Measurements from ENCODE around the gene GLA. TPM values are rescaled to one million over a fixed set of nuclear protein-coding genes. Genes with fewer than 3 reads are reported as not detected.

The GLA gene
- total and polyA plus RNA-seq, 9 of the 15 experiments (the other 6 are each of a cell fraction or from before 2014, with no cell fraction given), result 41.7 to 146 (median 73.8) TPM

- TF ChIP-seq RREB1 (CRISPR knock-in tag; IDR thresholded peaks at IDR 0.05) (no peak), ZNF609 (CRISPR knock-in tag; IDR thresholded peaks at IDR 0.05; ENCODE audit: borderline replicate concordance) (no peak), ZNF518B (CRISPR knock-in tag; IDR thresholded peaks at IDR 0.05) (no peak), CXXC5 (CRISPR knock-in tag; IDR thresholded peaks at IDR 0.05) (peak; percentile 70), ARID2 (IDR thresholded peaks at IDR 0.05) (no peak), HINFP (tag; conservative IDR thresholded peaks at IDR 0.05; ENCODE audit: low read depth) (no peak), RBM25 (IDR thresholded peaks at IDR 0.05; ENCODE audit: low read depth, low read length, severe bottlenecking) (no peak), EP300 (IDR thresholded peaks at IDR 0.05; ENCODE audit: low read length) (peak; percentile 14), ZC3H8 (IDR thresholded peaks at IDR 0.05) (no peak), DNMT1 (IDR thresholded peaks at IDR 0.05) (no peak)
These were observed 16.8 kb downstream of the GLA start, which contains the start of gene RPL36A (continued) for GRCh38 chrX:101390664-101391525.

Measured in K562 (cell line).